ENCODE data around the gene UVRAG. TPM values are rescaled to one million over a fixed set of nuclear protein-coding genes. Genes with fewer than 3 reads are reported as not detected.

Gene UVRAG
- total and polyA plus RNA-seq, 4 donors: 4.4 to 15.1 (median 10.0) TPM

- TF ChIP-seq MAX (IDR thresholded peaks at IDR 0.05) (no peak), JUND (IDR thresholded peaks at IDR 0.05) (no peak), ZBTB33 (IDR thresholded peaks at IDR 0.05) (no peak), FOXA2 (IDR thresholded peaks at IDR 0.05) (no peak), TAF1 (conservative IDR thresholded peaks at IDR 0.05) (no peak)
These were observed 218.7 kb downstream of the UVRAG start (continued) for GRCh38 chr11:76033699-76034098.

- H3K9ac ChIP-seq (ENCODE audit: low read depth in 1 of 2, low read length in 2 of 2): no peak overlapping the region
- H3K4me3 ChIP-seq (ENCODE audit: low read depth in 1 of 3, low read length in 3 of 3): no peak overlapping the region
- H3K36me3 ChIP-seq (ENCODE audit: control insufficient read depth in 4 of 4, insufficient read depth in 3 of 4, low read depth in 1 of 4, low read length in 3 of 4): no peaks in the 10 kb centered on the region
- H3K9me3 ChIP-seq (ENCODE audit: control insufficient read depth in 4 of 4, low read length in 3 of 4): no peaks in the 10 kb centered on the region
- no peak for TF ChIP-seq SP1 (IDR thresholded peaks at IDR 0.05)
- no peak for TF ChIP-seq GABPA (IDR thresholded peaks at IDR 0.05 in 1 of 2, conservative IDR thresholded peaks at IDR 0.05 in 1 of 2)
- no peak for TF ChIP-seq YY1 (IDR thresholded peaks at IDR 0.05)
- TF ChIP-seq RXRA (IDR thresholded peaks at IDR 0.05): no peak
- TF ChIP-seq TAF1 (conservative IDR thresholded peaks at IDR 0.05): no peak
- no peak for TF ChIP-seq FOXA1 (IDR thresholded peaks at IDR 0.05)
- TF ChIP-seq NR2F2 (IDR thresholded peaks at IDR 0.05): no peak
- TF ChIP-seq EGR1 (IDR thresholded peaks at IDR 0.05; ENCODE audit: low read depth in 2 of 2): no peak
- no peak for DNase-seq (ENCODE audit: low spot score)
- no peaks in the 10 kb centered on the region for H3K4me1 ChIP-seq (ENCODE audit: control insufficient read depth in 4 of 4, insufficient read depth in 4 of 4, low read length in 3 of 4)
- 96% methylated on average over 2 of the region's 2 CpGs for WGBS
- H3K27ac ChIP-seq (ENCODE audit: low read depth in 1 of 2, low read length in 2 of 2): no peak overlapping the region
- no peaks in the 10 kb centered on the region for H3K27me3 ChIP-seq (ENCODE audit: control insufficient read depth in 4 of 4, insufficient read depth in 4 of 4, low read length in 3 of 4)
These were observed 220.0 kb downstream of the UVRAG start for GRCh38 chr11:76035020-76035419.

DNA sequence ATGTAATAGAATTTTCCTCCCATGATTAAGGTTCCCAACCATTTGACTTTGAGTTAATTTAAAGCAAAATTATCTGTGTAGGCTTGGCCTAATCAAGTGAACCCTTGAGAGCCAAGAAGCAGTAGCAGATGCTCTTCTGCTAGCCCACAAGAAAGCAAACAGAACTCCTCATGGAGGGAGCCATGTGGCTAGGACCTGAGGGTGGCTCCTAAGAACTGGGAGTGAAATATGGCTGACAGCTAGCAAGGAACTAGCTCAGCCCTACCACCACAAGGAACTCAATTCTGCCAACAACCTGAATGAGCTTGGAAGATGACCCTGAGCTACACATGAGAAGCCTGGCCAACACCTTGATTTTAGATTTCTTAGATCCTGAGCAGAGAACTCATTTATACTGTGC lies 223.6 kb downstream of the UVRAG start:
- H3K27me3 ChIP-seq (ENCODE audit: control insufficient read depth in 4 of 4, insufficient read depth in 4 of 4, low read length in 3 of 4): no peaks in the 10 kb centered on the region
- TF ChIP-seq YY1 (IDR thresholded peaks at IDR 0.05): no peak
- TF ChIP-seq GABPA (IDR thresholded peaks at IDR 0.05 in 1 of 2, conservative IDR thresholded peaks at IDR 0.05 in 1 of 2): no peak
- TF ChIP-seq FOXA1 (IDR thresholded peaks at IDR 0.05): no peak
- TF ChIP-seq, protein P1, sequence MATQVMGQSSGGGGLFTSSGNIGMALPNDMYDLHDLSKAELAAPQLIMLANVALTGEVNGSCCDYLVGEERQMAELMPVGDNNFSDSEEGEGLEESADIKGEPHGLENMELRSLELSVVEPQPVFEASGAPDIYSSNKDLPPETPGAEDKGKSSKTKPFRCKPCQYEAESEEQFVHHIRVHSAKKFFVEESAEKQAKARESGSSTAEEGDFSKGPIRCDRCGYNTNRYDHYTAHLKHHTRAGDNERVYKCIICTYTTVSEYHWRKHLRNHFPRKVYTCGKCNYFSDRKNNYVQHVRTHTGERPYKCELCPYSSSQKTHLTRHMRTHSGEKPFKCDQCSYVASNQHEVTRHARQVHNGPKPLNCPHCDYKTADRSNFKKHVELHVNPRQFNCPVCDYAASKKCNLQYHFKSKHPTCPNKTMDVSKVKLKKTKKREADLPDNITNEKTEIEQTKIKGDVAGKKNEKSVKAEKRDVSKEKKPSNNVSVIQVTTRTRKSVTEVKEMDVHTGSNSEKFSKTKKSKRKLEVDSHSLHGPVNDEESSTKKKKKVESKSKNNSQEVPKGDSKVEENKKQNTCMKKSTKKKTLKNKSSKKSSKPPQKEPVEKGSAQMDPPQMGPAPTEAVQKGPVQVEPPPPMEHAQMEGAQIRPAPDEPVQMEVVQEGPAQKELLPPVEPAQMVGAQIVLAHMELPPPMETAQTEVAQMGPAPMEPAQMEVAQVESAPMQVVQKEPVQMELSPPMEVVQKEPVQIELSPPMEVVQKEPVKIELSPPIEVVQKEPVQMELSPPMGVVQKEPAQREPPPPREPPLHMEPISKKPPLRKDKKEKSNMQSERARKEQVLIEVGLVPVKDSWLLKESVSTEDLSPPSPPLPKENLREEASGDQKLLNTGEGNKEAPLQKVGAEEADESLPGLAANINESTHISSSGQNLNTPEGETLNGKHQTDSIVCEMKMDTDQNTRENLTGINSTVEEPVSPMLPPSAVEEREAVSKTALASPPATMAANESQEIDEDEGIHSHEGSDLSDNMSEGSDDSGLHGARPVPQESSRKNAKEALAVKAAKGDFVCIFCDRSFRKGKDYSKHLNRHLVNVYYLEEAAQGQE (IDR thresholded peaks at IDR 0.05): no peak
- TF ChIP-seq EGR1 (IDR thresholded peaks at IDR 0.05; ENCODE audit: low read depth in 2 of 2): no peak
- TF ChIP-seq ATF3 (IDR thresholded peaks at IDR 0.05): no peak
- no peak for TF ChIP-seq NR2F2 (IDR thresholded peaks at IDR 0.05)
- TF ChIP-seq TAF1 (conservative IDR thresholded peaks at IDR 0.05): no peak
- TF ChIP-seq ZBTB33 (IDR thresholded peaks at IDR 0.05): no peak
- TF ChIP-seq JUND (IDR thresholded peaks at IDR 0.05): no peak
- no peak for TF ChIP-seq RXRA (IDR thresholded peaks at IDR 0.05)
- TF ChIP-seq SP1 (IDR thresholded peaks at IDR 0.05): no peak
- no peak for TF ChIP-seq FOXA2 (IDR thresholded peaks at IDR 0.05)
- no peaks in the 10 kb centered on the region for H3K36me3 ChIP-seq (ENCODE audit: control insufficient read depth in 4 of 4, insufficient read depth in 3 of 4, low read depth in 1 of 4, low read length in 3 of 4)
- no peak overlapping the region for H3K4me3 ChIP-seq (ENCODE audit: low read depth in 1 of 3, low read length in 3 of 3)
- no peak for DNase-seq (ENCODE audit: low spot score)
- H3K9me3 ChIP-seq (ENCODE audit: control insufficient read depth in 4 of 4, low read length in 3 of 4): no peaks in the 10 kb centered on the region
- no peaks in the 10 kb centered on the region for H3K4me1 ChIP-seq (ENCODE audit: control insufficient read depth in 4 of 4, insufficient read depth in 4 of 4, low read length in 3 of 4)
- H3K9ac ChIP-seq (ENCODE audit: low read depth in 1 of 2, low read length in 2 of 2): no peak overlapping the region
- H3K27ac ChIP-seq (ENCODE audit: low read depth in 1 of 2, low read length in 2 of 2): no peak overlapping the region
